HG03039 (cell line): Measurements from ENCODE around the gene EFHD1.
"Not testable (repeated sequence)": the region's sequence is repeated elsewhere in the genome, so short reads cannot be mapped to it uniquely, and the experiment has no call there.

Experiments used
- ATAC-seq: cut with Tn5 transposase; IDR thresholded peaks from one replicate; pipeline ENCODE4 v1.9.1; 2021; ENCODE audit warnings: mild to moderate bottlenecking, moderate library complexity; ENCODE audit not compliant: unreplicated experiment

The EFHD1 gene

GRCh38 chr2:232615339-232615738 lies 18.1 kb upstream of the EFHD1 start:
- ATAC-seq = no peak

DNA sequence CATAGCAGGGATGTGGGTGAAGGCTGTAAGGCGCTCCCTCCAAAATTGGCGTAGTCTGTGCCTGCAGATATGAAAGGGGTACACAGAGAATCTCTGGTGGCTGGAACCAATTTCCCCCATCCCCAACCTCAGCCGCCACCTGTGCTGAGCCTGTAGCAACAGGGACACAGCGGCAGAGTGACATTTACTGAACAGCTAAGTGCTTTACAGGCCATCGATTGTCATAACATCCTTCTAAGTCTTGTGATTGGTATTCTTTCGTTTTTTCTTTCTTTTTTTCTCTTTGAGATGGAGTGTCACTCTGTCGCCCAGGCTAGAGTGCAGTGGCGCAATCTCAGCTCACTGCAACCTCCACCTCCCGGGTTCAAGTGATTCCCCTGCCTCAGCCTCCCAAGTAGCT lies 12.2 kb upstream of the EFHD1 start:
- ATAC-seq = no peak

DNA sequence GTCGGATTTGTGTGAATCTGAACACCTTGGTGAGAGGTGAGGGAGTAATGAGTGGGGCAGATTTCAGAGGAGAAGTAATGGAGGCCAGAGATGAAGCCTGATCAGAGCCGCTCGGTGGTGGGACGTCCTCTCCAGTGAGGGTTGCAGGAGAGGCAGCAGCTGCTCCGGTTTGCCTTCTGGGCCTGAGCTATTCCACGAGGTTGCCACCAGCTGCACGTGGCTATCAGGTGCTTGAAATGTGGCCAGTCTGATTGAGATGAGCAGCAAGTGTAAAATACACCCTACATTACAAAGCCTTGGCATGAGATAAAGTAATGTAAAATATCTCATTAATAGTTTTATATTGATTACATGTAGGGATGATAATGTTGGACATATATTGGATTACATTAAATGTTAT lies 10.8 kb upstream of the EFHD1 start:
- no peak for ATAC-seq

DNA sequence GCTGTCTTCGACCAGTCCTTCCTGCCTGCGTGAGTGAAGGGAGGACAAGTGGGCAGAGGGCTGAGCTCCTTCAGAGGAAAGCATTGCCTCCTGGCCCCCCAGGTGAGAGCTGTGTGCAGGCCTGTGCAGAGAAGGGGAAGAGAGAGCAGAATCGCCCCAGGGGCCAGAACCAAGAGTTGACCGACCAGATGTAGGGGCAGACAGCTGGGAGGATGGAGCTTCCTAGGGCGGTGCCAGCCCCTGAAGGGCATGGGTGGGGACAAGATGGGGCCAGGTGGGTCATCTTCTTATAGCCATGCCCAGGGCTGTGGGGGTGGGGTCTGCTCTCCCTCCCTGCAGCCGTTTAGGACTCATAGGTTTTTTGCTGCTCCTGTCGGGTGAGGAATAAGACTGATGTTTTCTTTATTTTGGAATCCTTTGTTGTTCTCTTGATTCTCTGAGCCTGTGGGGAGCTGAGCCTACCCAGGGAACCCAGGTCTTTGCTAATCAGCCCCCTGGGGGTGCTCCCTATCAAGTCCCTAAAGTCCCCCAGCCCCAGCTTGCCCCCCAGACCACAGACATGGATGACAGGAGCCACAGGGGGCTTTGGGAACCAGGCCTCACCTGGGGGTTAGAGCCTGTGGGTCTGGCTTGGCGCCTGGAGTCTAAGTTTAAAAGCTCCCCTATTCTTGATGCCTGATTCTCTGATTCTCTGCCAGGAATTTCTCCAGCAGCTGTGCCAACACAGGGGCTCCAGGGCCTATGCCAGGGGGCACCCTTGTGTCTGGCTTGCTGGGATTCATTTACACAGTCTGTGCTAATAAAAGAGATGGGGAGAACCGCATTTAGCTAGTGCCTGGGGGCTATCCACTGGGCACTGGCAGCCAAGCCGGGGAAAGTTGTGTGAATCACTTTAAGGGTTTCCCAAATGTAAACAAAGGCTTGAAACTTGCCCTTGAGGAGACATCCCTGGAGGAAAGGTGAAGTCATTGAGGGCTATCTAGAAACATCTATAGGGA lies 9.3 kb upstream of the EFHD1 start:
- no peak for ATAC-seq

GRCh38 chr2:232626584-232626983 lies 6.8 kb upstream of the EFHD1 start:
- no peak for ATAC-seq

DNA sequence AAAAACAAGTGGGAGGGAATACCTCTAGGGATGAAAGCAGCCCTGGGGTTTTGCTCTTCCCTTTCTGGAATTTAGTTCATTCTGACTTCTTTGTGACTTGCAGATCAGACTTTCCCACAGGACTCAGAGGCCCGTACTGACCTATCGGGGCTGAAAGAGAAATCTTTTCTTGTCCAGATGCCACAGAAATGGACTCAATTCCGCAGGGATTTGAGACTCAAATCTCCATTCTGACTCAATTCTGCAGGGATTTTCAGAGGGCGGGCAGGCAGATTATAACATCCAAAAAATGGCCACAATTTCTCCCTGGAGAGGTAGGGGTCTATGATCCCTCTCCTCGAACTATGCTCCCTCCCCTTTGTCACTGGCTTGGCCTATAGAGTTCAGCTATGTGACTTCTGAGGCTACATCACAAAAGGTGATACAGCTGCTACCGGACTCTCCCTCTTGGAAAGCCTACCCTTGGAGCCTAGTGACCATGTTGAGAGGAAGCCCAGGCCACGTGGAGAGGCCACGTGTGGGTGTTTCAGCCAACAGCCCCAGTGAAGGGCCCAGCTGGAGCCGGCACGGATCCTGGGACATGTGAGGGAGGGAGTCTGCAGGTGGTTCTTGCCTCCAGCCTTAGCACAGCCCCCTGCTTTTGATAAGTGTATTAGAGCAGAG lies 4.8 kb upstream of the EFHD1 start:
- no peak for ATAC-seq

DNA sequence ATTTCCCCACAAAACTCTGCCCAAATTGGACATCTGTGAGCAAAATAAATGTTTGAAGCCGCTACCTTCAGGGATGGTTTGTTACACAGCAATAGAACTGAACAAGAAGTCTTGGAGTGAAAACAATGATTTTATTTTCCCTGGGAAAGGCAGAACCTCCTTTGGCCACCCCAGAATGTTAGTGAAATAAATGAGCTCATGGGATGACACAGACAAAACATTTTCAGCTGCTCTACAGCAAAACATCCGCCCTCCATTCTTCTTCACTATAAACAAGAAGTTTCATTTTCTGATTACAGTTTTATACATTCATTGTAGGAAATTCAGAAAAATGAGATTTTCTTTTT lies 4.3 kb upstream of the EFHD1 start:
- no peak for ATAC-seq

DNA sequence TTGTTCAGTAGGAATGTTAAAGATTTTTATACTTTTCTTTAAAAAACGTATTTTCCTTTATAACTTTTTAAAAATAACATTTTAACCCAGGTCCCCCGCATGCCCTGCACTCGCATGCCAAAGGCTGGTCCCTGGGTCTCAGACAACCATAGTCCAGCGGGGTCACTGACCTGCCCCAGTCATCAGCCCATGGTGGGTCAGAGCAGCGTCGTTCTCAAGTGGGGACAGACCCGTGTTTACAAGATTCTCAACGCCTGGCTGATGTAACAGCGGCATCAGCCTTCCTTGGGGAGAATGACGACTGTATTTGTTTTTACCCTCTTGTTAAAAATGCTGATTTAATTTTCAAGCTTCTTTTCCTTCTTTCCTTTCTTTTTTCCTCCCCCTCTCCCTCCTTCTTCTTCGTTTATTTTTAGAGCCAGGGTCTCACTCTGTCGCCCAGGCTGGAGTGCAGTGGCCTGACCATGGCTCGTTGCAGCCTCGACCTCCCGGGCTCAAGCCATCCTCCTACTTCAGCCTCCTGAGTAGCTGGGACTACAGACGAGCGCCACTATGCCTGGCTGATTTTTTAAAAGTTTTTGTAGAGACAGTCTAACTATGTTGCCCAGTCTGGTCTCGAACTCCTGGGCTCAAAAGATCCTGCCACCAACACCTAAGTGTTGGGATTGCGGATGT lies 1.0 kb upstream of the EFHD1 start:
- no peak for ATAC-seq

DNA sequence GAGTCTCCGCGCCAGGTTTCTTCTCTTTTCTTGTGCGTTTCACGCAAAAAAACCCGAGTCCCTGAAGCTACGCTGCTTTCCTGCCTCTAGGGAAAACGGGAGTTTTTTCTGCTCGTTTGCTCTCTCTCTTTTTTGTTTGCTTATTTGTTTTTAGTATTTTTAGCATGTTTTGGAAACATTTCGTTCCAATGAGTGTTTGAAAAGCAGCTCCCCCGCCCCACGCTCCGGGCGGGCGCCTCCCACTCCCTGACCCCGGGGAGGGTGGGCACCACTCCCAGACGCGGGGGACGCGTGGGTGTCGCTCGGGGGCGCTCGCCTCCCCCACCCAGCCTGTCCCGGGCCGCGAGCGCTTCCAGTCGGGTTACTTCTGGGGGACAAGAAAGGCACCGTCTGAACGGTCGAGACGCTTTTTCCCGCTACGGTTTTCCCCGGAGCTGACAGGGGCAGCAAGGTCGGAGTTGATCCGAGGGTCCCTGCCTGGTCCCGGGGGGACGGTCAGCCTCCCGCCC lies 446 bp upstream of the EFHD1 start:
- no peak for ATAC-seq

DNA sequence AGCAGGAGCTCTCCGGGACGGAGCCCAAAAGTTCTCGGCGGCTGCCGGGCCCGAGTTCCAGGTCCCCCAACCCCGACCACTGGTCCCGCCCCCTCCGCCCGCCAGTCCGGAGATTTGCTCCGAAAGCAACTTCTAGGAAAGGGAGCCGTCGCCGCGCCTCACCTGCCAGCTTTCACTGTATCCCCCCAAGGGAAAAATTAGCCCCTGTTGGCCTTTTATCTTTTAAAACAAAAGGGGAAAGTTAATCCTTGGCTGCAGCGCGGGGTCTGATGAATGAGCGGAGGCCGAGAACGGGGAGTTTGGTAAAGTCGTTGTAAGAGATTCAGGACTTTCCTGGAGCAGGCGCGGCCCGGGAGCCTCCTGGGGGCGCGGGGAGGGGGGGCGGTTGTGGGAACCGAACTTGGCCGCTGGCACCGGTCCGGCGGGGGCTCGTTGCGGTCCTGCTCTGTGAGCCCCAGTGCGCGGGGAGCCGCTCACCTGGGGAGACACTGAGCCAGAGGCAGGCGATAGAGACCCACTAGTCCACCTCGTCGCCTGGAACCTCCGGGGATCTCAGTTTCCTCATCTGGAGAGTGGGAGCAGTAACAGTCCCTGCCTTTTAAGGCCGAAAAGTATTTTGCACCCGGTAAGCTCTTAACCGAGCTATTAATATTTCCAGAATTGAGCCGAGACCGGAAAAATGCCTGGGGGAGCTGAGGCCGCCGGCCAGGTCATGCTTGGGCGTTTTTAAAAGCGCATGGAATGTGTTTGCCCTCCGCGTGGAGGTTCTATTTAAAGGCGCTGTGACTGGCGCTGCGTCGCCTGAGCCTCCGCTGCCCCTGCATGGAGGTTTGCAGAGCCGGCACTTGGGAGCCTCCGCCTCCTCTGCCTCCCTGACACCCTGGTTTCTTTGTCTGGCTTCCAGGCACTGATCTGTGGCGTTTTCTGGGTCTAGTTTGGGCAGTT lies 1.1 kb downstream of the EFHD1 start:
- ATAC-seq = no peak

DNA sequence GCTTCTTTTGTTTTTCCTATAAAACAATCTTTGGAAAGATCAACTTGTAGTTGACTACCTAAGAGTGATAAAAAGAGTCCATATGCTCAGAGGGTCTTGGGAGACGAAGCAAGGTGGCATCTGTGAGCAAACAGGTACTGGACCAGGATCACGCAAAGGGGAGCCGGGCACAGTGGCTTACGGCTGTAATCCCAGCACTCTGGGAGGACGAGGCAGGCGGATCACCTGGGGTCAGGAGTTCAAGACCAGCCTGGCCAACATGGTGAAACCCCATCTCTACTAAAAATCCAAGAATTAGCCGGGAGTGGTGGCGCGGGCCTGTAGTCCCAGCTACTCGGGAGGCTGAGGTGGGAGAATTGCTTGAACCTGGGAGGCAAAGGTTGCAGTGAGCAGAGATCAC lies 2.0 kb downstream of the EFHD1 start:
- ATAC-seq = not testable (repeated sequence)

DNA sequence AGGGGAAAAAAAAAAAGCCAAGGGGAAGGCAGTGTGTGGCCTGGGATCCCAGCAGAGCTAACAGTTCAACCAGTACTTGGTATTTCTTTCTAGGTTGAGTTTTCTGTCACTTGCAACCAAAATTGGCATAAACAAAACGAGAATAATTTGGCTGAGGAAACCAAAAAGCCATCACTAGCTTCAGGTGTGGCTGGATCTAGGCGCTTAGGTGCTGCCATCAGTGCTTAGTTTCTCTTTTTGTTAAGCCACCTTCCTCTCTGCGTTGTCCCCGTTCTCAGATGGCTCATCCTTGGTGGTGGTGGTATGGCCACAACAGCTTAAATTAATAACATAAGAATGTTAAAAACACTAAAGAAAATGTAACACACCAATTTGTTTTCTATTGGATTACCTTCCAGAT lies 2.4 kb downstream of the EFHD1 start:
- no peak for ATAC-seq

DNA sequence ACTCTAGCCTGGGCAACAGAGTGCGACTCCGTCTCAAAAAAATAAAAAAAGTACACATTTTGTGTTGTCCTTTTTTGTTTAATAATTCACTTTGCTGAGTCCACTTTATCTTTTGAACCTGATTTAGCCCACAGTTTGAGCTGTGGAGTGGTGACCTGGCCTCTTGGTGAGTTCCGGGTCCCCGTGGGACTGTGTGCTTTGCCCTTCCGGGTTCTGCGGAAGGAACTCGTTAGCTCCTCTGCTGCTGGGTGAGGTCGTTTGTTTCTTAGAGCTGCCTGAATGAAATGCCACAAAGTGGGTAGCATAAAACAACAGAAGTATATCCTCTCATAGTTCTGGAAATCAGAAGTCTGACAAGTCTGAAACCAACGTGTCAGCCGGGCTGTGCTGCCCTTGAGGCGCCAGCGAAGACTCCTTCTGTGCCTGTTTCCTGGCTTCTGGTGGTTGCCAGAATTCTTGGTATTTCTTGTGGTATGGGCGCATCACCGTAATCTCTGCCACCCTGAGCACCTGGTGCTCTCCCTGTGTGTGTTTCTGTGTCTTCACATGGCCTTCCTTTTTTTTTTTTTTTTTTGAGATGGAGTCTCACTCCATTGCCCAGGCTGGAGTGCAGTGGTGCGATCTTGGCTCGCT lies 3.5 kb downstream of the EFHD1 start:
- ATAC-seq = no peak

- ATAC-seq = no peak
These were observed 4.6 kb downstream of the EFHD1 start for GRCh38 chr2:232637866-232638583.

GRCh38 chr2:232641153-232641848 lies 7.9 kb downstream of the EFHD1 start:
- ATAC-seq = no peak

DNA sequence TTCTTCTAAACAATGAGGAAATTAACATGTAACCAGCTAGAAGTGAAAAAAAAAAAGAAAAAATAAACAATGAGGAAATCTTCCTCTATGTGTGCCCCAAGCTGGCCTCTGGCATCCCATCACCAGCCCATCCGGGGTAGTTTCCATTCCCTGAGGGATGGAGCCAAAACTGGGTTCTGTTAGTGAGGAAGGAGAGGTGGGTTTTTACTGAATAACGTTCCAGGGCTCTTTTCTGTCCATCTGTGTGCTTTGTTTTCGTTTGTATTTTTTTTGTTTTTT lies 9.7 kb downstream of the EFHD1 start:
- ATAC-seq = no peak

DNA sequence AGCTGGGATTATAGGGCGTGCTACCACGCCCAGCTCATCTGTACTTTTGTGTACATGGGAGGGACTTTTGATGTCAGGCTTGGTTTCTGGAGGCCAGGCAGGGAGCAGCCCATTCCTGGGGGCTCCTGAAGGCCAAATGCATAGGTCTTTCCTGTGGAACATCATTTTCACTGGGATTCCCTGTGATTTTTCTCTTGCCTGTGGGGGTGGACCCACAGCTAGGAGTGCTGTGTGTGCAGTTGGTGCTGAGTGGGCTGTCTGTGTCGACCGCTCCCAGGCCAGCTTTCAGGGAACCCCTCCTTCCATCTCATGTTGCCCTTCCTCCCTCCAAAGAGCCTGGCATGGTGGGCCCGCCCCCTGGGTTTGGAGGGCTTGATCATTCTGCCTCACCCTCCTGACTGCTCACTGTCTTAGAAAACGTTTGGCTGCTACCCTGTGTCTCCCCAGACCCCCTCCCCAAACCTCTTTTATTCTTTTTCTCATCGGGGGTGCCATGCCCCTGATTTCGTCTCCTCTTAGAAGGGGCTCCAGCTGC lies 10.5 kb downstream of the EFHD1 start:
- ATAC-seq = no peak

- no peak for ATAC-seq
These were observed 11.7 kb downstream of the EFHD1 start for GRCh38 chr2:232645061-232645460.

DNA sequence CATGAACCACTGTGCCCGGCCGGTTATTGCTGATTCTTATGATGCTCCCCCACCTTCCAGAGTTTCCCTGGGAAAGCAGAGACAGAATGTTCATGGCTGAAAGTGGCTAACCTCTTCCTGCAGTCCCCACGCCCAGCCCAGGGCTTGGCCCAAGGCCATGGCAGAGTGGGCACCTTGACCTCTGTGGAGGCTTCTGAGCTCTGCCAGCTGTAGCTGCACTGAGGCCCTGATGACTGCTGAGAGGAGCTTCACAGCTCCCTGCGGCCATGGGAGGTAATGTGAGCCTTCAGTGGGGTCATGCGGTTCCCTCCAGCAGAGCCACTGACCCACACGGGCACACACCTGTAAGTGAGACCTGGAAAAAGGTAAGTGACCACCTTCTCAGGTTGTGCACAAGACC lies 13.3 kb downstream of the EFHD1 start:
- no peak for ATAC-seq
